ENCODE data around the gene ZNF618. TPM values are rescaled to one million over a fixed set of nuclear protein-coding genes. Genes with fewer than 3 reads are reported as not detected.

ZNF618 gene
- total RNA-seq, 1 donor from 2014 or later: 4.9 TPM

- DNase-seq (ENCODE audit: low spot score in 2 of 2) (no peak), FAIRE-seq (no peak)
Measured at GRCh38 chr9:113931140-113931539, 55.0 kb downstream of the ZNF618 start.

- no peak for DNase-seq (ENCODE audit: low spot score in 2 of 2)
- FAIRE-seq: no peak
Measured at GRCh38 chr9:113931777-113932176, 55.7 kb downstream of the ZNF618 start.

- no peak for DNase-seq (ENCODE audit: low spot score in 2 of 2)
- FAIRE-seq: no peak
Measured at GRCh38 chr9:113932906-113933584, 56.9 kb downstream of the ZNF618 start.

GRCh38 chr9:113933671-113934070 lies 57.6 kb downstream of the ZNF618 start:
- DNase-seq (ENCODE audit: low spot score in 2 of 2) (no peak), FAIRE-seq (no peak)

GRCh38 chr9:113934167-113934828 lies 58.2 kb downstream of the ZNF618 start:
- no peak for FAIRE-seq

GRCh38 chr9:113934829-113935676 lies 58.9 kb downstream of the ZNF618 start:
- FAIRE-seq: no peak

More at GRCh38 chr9:113934167-113934828, 58.2 kb downstream of the ZNF618 start:
- DNase-seq (ENCODE audit: low spot score in 2 of 2): no peak

GRCh38 chr9:113935677-113936380 lies 59.7 kb downstream of the ZNF618 start:
- FAIRE-seq: no peak
- DNase-seq (ENCODE audit: low spot score in 2 of 2): no peak

More at GRCh38 chr9:113934829-113935676, 58.9 kb downstream of the ZNF618 start:
- no peak for DNase-seq (ENCODE audit: low spot score in 2 of 2)

GRCh38 chr9:113940077-113940476 lies 64.0 kb downstream of the ZNF618 start:
- FAIRE-seq (no peak), DNase-seq (ENCODE audit: low spot score in 2 of 2) (no peak)

GRCh38 chr9:113941056-113941455 lies 64.9 kb downstream of the ZNF618 start:
- FAIRE-seq: no peak
- no peak for DNase-seq (ENCODE audit: low spot score in 2 of 2)

GRCh38 chr9:113941526-113941925 lies 65.4 kb downstream of the ZNF618 start:
- no peak for DNase-seq (ENCODE audit: low spot score in 2 of 2)

GRCh38 chr9:113943112-113944009 lies 67.3 kb downstream of the ZNF618 start:
- no peak for FAIRE-seq

More at GRCh38 chr9:113941526-113941925, 65.4 kb downstream of the ZNF618 start:
- no peak for FAIRE-seq

GRCh38 chr9:113945784-113946183 lies 69.7 kb downstream of the ZNF618 start:
- FAIRE-seq (no peak), DNase-seq (ENCODE audit: low spot score in 2 of 2) (no peak)

More at GRCh38 chr9:113943112-113944009, 67.3 kb downstream of the ZNF618 start:
- no peak for DNase-seq (ENCODE audit: low spot score in 2 of 2)

GRCh38 chr9:113946496-113947115 lies 70.5 kb downstream of the ZNF618 start:
- FAIRE-seq: no peak

GRCh38 chr9:113947941-113948340 lies 71.8 kb downstream of the ZNF618 start:
- no peak for DNase-seq (ENCODE audit: low spot score in 2 of 2)
- FAIRE-seq: no peak

More at GRCh38 chr9:113946496-113947115, 70.5 kb downstream of the ZNF618 start:
- no peak for DNase-seq (ENCODE audit: low spot score in 2 of 2)

- DNase-seq (ENCODE audit: low spot score in 2 of 2) (no peak), FAIRE-seq (no peak)
Measured at GRCh38 chr9:113948891-113949570, 72.9 kb downstream of the ZNF618 start.

GRCh38 chr9:113949571-113950078 lies 73.5 kb downstream of the ZNF618 start:
- DNase-seq (ENCODE audit: low spot score in 2 of 2) (no peak), FAIRE-seq (no peak)

- DNase-seq (ENCODE audit: low spot score in 2 of 2) (no peak), FAIRE-seq (no peak)
Measured at GRCh38 chr9:113950195-113951031, 74.3 kb downstream of the ZNF618 start.

All from frontal cortex (tissue), 4 donors.